Osteoblast (primary cell): ENCODE results near the gene SLC23A3. TPM values are rescaled to one million over a fixed set of nuclear protein-coding genes. Genes with fewer than 3 reads are reported as not detected.

Source experiments
- DNase-seq: peaks from one replicate; pipeline ENCODE4 v3.0.0; 2011; ENCODE audit warnings: low spot score, mixed read lengths; ENCODE audit not compliant: insufficient read length; ENCODE audit errors: missing footprints
- H2AFZ ChIP-seq: 2 replicates; pipeline ENCODE4 v1.6.0; 2011; ENCODE audit warnings: mild to moderate bottlenecking, low read length
- H3K27ac ChIP-seq: 2 replicates; pipeline ENCODE4 v1.5.1; 2011; ENCODE audit warnings: mild to moderate bottlenecking, low read depth, low read length, moderate library complexity
- H3K27me3 ChIP-seq: 2 replicates; pipeline ENCODE4 v1.6.0; 2012; ENCODE audit warnings: mild to moderate bottlenecking, control low read depth, inconsistent platforms, low read length, moderate library complexity; ENCODE audit not compliant: insufficient read depth
- H3K36me3 ChIP-seq: 2 replicates; pipeline ENCODE4 v1.5.1; 2011; ENCODE audit warnings: mild to moderate bottlenecking, low read length, control low read depth, moderate library complexity; ENCODE audit not compliant: insufficient read depth
- H3K4me1 ChIP-seq: 2 replicates; pipeline ENCODE4 v1.5.1; 2011; ENCODE audit warnings: mild to moderate bottlenecking, low read length, control low read depth, moderate library complexity; ENCODE audit not compliant: insufficient read depth
- H3K4me2 ChIP-seq: 2 replicates; pipeline ENCODE4 v1.6.0; 2011; ENCODE audit warnings: mild to moderate bottlenecking, low read length; ENCODE audit not compliant: insufficient read depth
- H3K4me3 ChIP-seq: fragments of 200-600 bp; sonication (generic); 3 replicates; pipeline ENCODE4 v1.5.1; 2012; ENCODE audit warnings: mild to moderate bottlenecking, low read length, inconsistent platforms; ENCODE audit not compliant: insufficient read depth
- H3K79me2 ChIP-seq: 2 replicates; pipeline ENCODE4 v1.6.0; 2012; ENCODE audit warnings: mild to moderate bottlenecking, low read length, control low read depth, inconsistent platforms; ENCODE audit not compliant: insufficient read depth
- H3K9me3 ChIP-seq: 2 replicates; pipeline ENCODE4 v1.5.1; 2011; ENCODE audit warnings: low read depth, low read length, control low read depth
- H4K20me1 ChIP-seq: 2 replicates; pipeline ENCODE4 v1.6.0; 2012; ENCODE audit warnings: mild to moderate bottlenecking, low read length, control low read depth; ENCODE audit not compliant: insufficient read depth
- total RNA-seq: library from RNA; depleted of rRNA; stranded (reverse); fragments of >200 nt; gene quantifications from 2 replicates; pipeline ENCODE4 v1.2.3, GENCODE V29; 2012
- TF ChIP-seq, protein P1 (sequence below): IDR thresholded peaks from 2 replicates; pipeline ENCODE4 v1.5.1; 2011; ENCODE audit warnings: mild to moderate bottlenecking, low read depth, low read length, moderate library complexity; ENCODE audit errors: extremely low read depth

The SLC23A3 gene
- total RNA-seq, 1 donor, result 1.4 TPM

DNA sequence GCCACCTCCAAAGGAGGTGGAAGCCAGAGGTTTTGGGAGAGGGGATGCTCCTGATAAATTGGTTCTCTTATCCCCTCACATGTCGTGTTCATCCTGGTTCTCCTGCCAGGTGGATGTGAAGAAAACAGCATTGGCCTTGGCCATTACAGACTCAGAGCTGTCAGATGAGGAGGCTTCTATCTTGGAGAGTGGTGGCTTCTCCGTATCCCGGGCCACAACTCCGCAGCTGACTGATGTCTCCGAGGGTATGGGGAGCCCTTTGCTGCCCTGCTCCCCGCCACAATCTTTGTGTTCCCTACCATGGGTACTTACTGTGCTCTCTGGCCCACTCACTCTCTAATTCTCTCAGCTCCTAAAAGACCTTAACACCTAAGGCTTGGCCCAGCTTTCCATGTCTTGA is 11.7 kb upstream of the SLC23A3 start:
- DNase-seq, result no peak
- Histone ChIP-seq H3K4me1 (peaks cover 16% of the 10 kb centered on the region), H3K79me2 (peaks cover 32% of the 10 kb centered on the region), H3K27me3 (no peaks in the 10 kb centered on the region), H3K36me3 (peaks cover 49% of the 10 kb centered on the region), H4K20me1 (peaks cover 14% of the 10 kb centered on the region), H2AFZ (no peak overlapping the region), H3K9me3 (no peaks in the 10 kb centered on the region), H3K27ac (no peak overlapping the region), H3K4me3 (no peak overlapping the region), H3K4me2 (no peak overlapping the region)
- TF ChIP-seq, protein P1, sequence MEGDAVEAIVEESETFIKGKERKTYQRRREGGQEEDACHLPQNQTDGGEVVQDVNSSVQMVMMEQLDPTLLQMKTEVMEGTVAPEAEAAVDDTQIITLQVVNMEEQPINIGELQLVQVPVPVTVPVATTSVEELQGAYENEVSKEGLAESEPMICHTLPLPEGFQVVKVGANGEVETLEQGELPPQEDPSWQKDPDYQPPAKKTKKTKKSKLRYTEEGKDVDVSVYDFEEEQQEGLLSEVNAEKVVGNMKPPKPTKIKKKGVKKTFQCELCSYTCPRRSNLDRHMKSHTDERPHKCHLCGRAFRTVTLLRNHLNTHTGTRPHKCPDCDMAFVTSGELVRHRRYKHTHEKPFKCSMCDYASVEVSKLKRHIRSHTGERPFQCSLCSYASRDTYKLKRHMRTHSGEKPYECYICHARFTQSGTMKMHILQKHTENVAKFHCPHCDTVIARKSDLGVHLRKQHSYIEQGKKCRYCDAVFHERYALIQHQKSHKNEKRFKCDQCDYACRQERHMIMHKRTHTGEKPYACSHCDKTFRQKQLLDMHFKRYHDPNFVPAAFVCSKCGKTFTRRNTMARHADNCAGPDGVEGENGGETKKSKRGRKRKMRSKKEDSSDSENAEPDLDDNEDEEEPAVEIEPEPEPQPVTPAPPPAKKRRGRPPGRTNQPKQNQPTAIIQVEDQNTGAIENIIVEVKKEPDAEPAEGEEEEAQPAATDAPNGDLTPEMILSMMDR, result no peak

DNA sequence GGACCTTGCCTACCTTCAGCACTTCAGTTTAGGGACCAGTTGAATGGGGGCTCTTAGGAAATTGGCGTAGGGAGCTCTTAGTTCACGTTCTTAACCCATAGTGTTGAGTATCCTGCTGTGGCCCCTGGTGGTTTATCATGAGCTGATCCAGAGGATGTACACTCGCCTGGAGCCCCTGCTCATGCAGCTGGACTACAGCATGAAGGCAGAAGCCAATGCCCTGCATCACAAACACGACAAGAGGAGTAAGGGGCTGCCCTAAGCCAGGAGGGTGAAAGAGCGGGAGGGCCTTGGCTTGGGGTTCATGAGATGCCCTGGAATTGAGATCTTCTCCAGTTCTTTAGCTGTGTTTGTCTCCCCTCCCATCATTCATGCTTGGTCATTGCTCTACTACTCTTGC is 11.1 kb upstream of the SLC23A3 start:
- Histone ChIP-seq H2AFZ (no peak overlapping the region), H3K36me3 (peaks cover 49% of the 10 kb centered on the region), H3K4me3 (no peak overlapping the region), H3K27me3 (no peaks in the 10 kb centered on the region), H3K9me3 (no peaks in the 10 kb centered on the region), H3K4me1 (peaks cover 17% of the 10 kb centered on the region), H3K27ac (no peak overlapping the region), H3K79me2 (peaks cover 38% of the 10 kb centered on the region), H4K20me1 (peaks cover 14% of the 10 kb centered on the region), H3K4me2 (no peak overlapping the region)
- no peak for DNase-seq
- TF ChIP-seq, protein P1, result no peak

DNA sequence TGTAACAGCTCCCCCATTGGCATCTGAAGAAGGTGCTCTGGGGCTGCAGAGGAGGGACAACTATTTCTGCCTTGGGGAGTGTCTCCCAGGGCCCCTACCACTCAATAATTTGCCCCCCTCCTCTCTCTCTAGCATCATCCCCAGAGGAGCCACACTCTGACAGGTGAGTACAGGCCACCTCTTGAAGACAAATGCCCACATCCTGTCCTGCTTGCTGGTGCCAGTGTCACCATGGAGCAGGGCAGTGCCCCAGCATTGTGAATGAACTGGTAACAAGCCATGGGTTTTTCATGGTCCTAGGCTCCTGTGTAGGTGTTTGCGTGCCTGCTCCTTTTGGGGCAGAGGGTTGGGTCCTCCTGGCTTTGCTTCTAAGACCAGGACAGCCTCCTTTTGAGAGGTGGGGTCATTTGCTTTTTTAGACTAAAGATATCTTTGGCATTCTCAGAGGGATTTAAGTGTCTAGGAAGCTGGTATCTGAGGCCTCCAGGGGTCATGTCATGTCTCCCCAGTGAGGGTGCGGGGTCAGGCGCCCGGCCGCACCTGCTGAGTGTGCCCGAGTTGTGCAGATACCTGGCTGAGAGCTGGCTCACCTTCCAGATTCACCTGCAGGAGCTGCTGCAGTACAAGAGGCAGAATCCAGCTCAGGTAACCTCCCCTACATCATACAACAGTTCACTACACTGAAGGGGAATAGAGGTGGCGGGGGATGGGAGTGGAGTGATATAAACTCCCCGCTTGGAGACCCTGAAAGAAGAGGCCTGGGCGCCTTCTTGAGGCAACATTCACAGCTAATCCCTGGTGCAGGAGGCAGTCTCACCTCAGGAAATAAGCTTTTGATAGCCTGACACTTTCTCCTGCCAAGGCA is 10.0 kb upstream of the SLC23A3 start:
- TF ChIP-seq, protein P1, result no peak
- no peak overlapping the region for H3K27ac ChIP-seq
- H3K4me2 ChIP-seq, result no peak overlapping the region
- H3K27me3 ChIP-seq, result no peaks in the 10 kb centered on the region
- no peaks in the 10 kb centered on the region for H3K9me3 ChIP-seq
- H3K4me3 ChIP-seq, result no peak overlapping the region
- peaks cover 48% of the 10 kb centered on the region for H3K79me2 ChIP-seq
- H4K20me1 ChIP-seq, result peaks cover 15% of the 10 kb centered on the region
- H3K36me3 ChIP-seq, result peaks cover 51% of the 10 kb centered on the region
- no peak overlapping the region for H2AFZ ChIP-seq
- H3K4me1 ChIP-seq, result peaks cover 24% of the 10 kb centered on the region
- DNase-seq, result no peak

DNA sequence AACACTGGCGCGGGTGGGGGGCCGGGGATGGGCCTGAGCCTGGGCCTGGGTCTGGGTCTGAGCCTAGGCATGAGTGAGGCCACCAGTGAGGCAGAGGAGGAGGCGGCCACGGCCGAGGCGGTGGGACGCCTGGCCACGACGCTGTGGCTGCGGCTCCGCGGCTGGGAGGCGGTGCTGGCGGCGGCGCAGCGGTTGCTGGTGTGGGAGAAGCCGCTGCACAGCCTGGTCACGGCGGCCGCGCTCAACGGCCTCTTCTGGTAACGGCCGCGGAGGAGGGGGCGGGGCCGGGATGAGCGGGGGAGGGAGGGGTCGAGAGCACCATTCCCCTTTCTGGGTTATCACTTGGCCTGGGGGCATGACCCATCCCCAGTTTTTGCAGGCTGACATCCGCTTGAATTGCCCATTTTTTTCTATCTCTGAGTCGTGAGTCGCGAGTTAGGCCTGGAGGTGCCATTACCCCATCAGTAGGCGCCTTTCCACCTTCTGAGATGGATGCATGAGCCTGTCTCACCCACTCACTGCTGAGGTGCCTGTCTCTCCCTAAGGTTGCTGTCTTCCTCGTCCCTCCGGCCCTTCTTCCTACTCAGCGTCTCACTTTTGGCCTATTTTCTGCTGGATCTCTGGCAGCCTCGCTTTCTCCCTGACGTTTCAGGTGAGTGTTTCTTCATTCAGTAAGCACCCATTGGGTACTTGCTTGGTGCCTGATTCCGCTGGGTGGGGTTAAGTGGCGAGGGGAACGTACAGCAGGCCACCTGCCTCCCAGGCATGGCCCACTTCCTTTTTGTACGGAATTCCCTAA is 8.7 kb upstream of the SLC23A3 start:
- peak overlapping the region; percentile 57 for H2AFZ ChIP-seq
- peaks cover 46% of the 10 kb centered on the region for H3K36me3 ChIP-seq
- H3K27ac ChIP-seq, result peak overlapping the region; percentile 24
- TF ChIP-seq, protein P1, result no peak
- H3K27me3 ChIP-seq, result no peaks in the 10 kb centered on the region
- H3K4me1 ChIP-seq, result peaks cover 30% of the 10 kb centered on the region
- peak overlapping the region; percentile 78 for H3K4me3 ChIP-seq
- H4K20me1 ChIP-seq, result peaks cover 18% of the 10 kb centered on the region
- H3K9me3 ChIP-seq, result no peaks in the 10 kb centered on the region
- peaks cover 56% of the 10 kb centered on the region for H3K79me2 ChIP-seq
- H3K4me2 ChIP-seq, result peak overlapping the region; percentile 94
- DNase-seq, result peak; percentile 89
